Right atrium auricular region (tissue), 2 donors: Measurements from ENCODE around the gene GPHN. TPM values are rescaled to one million over a fixed set of nuclear protein-coding genes. Genes with fewer than 3 reads are reported as not detected.
A peak's percentile ranks its signal among the peaks of the same experiment; 100 is the strongest.

ENCODE experiments used
- DNase-seq: peaks from one replicate; pipeline ENCODE4 v3.0.0-alpha.2; 2019; ENCODE audit warnings: low spot score
- H3K27ac ChIP-seq, 2 donors: fragments of 200-600 bp; sonication (generic); 1 replicate in 1 of 2; 2 replicates in 1 of 2; pipeline ENCODE4 v1.5.1; 2016 to 2019
- H3K27me3 ChIP-seq, 2 donors: fragments of 200-600 bp; sonication (generic); one replicate each; pipeline versions ENCODE4 v1.5.1 to v1.6.0; 2017 to 2019
- H3K36me3 ChIP-seq: fragments of 200-600 bp; sonication (generic); one replicate; pipeline ENCODE4 v1.5.1; 2016
- H3K4me1 ChIP-seq, 2 donors: fragments of 200-600 bp; sonication (generic); one replicate each; pipeline versions ENCODE4 v1.5.1 to v1.6.0; 2017 to 2019
- H3K4me3 ChIP-seq, 2 donors: fragments of 200-600 bp; sonication (generic); 1 replicate in 1 of 2; 2 replicates in 1 of 2; pipeline ENCODE4 v1.5.1; 2017 to 2019; ENCODE audit warnings: mild to moderate bottlenecking in 1 of 2, moderate library complexity in 1 of 2
- H3K9me3 ChIP-seq, 2 donors: fragments of 200-600 bp; sonication (generic); one replicate each; pipeline ENCODE4 v1.5.1; 2019
- total RNA-seq, 2 donors: library from RNA; depleted of rRNA; stranded (reverse); fragments of >200 nt; gene quantifications; one replicate each; pipeline ENCODE4 v1.1.0, GENCODE V29; 2016
- TF ChIP-seq, protein P1 (sequence below), 2 donors: fragments of 200-600 bp; sonication (generic); IDR thresholded peaks; one replicate each; pipeline ENCODE4 v1.5.1; 2019; ENCODE audit warnings: antibody characterized with exemption in 2 of 2

Gene GPHN
- total RNA-seq, 2 donors from 2014 or later, result 14.9 TPM

DNA sequence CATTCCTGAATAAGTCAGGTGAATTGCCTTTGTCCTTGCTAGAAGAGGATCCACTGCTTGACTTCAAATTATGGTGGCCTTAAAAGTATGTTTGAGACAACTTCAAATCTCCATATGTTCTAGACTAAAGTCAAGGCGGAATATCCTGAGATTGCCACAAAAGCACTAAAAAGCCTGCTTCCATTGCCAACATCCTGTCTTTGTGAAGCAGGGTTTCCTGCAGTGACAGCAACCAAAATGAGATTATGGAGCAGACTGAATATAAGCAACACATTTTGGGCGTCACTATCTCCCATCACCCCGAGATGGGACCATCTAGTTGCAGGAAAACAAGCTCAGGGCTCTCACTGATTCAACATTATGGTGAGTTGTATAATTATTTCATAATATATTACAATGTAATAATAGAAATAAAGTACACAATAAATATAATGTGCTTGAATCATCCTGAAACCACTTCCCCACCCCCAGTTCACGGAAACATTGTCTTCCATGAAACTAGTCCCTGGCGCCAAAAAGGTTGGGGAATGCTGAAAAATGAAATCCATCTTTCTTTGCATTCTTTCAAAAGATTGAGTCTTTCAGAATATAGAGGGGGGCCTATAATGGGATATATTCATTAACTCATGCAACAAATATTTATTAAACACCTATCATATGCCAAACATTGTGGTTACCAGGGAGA is 143.7 kb downstream of the GPHN start:
- Histone ChIP-seq H3K36me3 (no peaks in the 10 kb centered on the region), H3K27me3 (no peaks in the 10 kb centered on the region), H3K4me1 (peaks cover 0 to 4% of the 10 kb centered on the region in 2 donors), H3K4me3 (no peak overlapping the region), H3K9me3 (peaks cover 0 to 3% of the 10 kb centered on the region in 2 donors), H3K27ac (no peak overlapping the region)
- TF ChIP-seq, protein P1, sequence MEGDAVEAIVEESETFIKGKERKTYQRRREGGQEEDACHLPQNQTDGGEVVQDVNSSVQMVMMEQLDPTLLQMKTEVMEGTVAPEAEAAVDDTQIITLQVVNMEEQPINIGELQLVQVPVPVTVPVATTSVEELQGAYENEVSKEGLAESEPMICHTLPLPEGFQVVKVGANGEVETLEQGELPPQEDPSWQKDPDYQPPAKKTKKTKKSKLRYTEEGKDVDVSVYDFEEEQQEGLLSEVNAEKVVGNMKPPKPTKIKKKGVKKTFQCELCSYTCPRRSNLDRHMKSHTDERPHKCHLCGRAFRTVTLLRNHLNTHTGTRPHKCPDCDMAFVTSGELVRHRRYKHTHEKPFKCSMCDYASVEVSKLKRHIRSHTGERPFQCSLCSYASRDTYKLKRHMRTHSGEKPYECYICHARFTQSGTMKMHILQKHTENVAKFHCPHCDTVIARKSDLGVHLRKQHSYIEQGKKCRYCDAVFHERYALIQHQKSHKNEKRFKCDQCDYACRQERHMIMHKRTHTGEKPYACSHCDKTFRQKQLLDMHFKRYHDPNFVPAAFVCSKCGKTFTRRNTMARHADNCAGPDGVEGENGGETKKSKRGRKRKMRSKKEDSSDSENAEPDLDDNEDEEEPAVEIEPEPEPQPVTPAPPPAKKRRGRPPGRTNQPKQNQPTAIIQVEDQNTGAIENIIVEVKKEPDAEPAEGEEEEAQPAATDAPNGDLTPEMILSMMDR (IDR thresholded peaks at IDR 0.05), result no peak
- DNase-seq, result no peak

DNA sequence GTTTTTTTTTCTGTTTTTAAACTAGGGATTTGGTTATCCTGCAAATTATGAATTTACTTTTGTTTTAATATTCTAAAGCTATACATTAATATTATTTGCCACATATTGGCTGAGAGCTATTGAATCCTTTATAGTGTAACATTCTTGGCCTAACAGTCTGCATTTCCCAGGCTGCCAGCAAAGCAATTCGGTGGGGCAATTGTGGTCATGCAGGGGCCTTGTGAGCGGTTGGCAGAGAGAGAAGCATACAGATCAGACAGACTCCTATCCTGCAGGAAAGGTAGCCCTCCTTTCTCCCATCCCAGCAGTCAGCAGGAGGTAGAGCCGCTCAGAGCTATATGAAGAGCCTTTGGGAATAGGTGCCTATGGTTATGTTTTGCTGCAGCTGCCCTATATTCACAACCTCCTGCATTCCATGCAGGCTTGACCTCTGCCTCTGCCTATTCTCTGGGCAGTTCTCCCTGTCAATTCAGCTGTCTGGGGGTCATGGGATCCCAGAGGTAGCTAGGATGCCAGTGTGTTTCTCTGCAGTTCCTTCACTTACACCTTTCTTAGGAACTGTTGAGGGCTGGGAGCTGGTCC is 144.7 kb downstream of the GPHN start:
- TF ChIP-seq, protein P1 (IDR thresholded peaks at IDR 0.05), result no peak
- Histone ChIP-seq H3K27me3 (no peaks in the 10 kb centered on the region), H3K36me3 (no peaks in the 10 kb centered on the region), H3K9me3 (peaks cover 4 to 12% of the 10 kb centered on the region in 2 donors), H3K4me3 (no peak overlapping the region), H3K4me1 (peaks cover 0 to 4% of the 10 kb centered on the region in 2 donors), H3K27ac (no peak overlapping the region)
- DNase-seq, result no peak

DNA sequence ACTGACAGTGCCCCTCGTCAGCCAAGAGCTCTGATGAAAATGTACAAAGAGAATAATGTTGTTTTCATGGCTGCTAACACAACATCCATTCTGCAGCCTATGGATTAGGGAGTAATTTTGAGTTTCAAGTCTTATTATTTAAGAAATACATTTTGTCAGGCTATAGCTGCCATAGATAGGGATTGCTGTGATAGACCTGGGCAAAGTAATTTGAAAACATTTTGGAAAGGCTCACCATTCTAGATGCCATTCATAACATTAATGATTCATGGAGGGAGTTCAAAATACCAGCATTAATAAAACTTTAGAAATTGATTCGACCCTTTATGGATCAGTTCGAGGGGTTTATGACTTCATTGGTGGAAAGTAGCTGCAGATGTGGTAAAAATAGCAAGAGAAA is 149.8 kb downstream of the GPHN start:
- Histone ChIP-seq H3K4me1 (peaks cover 0 to 2% of the 10 kb centered on the region in 2 donors), H3K36me3 (no peaks in the 10 kb centered on the region), H3K9me3 (peaks cover 4 to 19% of the 10 kb centered on the region in 2 donors), H3K27ac (no peak overlapping the region), H3K27me3 (no peaks in the 10 kb centered on the region), H3K4me3 (no peak overlapping the region)
- no peak for DNase-seq
- TF ChIP-seq, protein P1 (IDR thresholded peaks at IDR 0.05), result no peak

DNA sequence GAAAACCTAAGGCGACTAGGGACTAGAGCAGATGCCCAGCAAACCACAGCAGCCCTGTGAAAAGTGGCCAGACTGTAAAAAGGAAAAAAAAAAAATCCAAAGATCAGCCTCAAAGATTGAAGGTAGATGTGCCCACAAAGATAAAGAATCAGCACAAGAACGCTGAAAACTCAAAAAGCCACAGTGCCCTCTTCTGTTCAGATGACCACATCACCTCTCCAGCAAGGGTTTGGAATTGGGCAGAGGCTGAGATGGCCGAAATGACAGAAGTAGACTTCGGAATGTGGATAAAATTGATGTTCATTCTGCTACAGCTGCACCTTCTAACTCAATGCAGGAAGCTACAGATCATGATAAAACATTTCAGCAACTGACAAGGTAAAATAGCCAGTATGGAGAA is 154.4 kb downstream of the GPHN start:
- Histone ChIP-seq H3K27ac (no peak overlapping the region), H3K9me3 (peaks cover 0 to 9% of the 10 kb centered on the region in 2 donors), H3K4me1 (no peaks in the 10 kb centered on the region), H3K36me3 (no peaks in the 10 kb centered on the region), H3K27me3 (no peaks in the 10 kb centered on the region), H3K4me3 (no peak overlapping the region)
- TF ChIP-seq, protein P1 (IDR thresholded peaks at IDR 0.05), result peak in 1 of 2 donors; percentile 39
- no peak for DNase-seq

DNA sequence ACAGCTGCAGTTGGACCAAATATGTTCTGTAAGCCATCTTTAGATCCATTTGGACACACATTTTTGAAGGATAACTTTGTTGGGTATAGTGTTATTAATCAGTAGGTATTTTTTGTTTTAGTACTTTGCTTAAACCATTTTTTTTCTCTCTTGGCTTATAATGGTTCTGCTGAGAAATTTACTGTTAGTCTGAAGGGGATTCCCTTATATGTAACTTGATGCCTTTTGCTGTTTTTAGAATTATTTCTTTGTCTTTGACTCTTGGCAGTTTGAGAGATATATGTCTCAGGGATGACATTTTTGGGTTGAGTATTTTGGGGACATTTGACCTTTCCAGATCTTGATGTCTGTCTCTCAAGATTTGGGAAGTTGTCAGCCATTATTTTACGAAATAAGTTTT is 169.8 kb downstream of the GPHN start:
- H3K4me3 ChIP-seq, result no peak overlapping the region
- H3K27ac ChIP-seq, result no peak overlapping the region
- no peak for DNase-seq
- TF ChIP-seq, protein P1 (IDR thresholded peaks at IDR 0.05), result no peak
- H3K4me1 ChIP-seq, result no peaks in the 10 kb centered on the region
- H3K9me3 ChIP-seq, result peaks cover 0 to 39% of the 10 kb centered on the region in 2 donors
- no peaks in the 10 kb centered on the region for H3K27me3 ChIP-seq
- no peaks in the 10 kb centered on the region for H3K36me3 ChIP-seq
